ENCODE results near the gene CALHM6.
"Not testable (repeated sequence)": the region's sequence is repeated elsewhere in the genome, so short reads cannot be mapped to it uniquely, and the experiment has no call there.

Gene CALHM6

GRCh38 chr6:116492331-116493067 lies 31.3 kb downstream of the CALHM6 start:
- peak; percentile 88 for DNase-seq (ENCODE audit: low read depth)
- H3K4me3 ChIP-seq (ENCODE audit: low read depth, low read length): no peak overlapping the region
- TF ChIP-seq POLR2A (IDR thresholded peaks at IDR 0.05; ENCODE audit: extremely low read depth, insufficient read length) (no peak), MAX (IDR thresholded peaks at IDR 0.05; ENCODE audit: low read depth, low read length) (no peak), CTCF (IDR thresholded peaks at IDR 0.05; ENCODE audit: low read depth, low read length) (no peak)

- DNase-seq (ENCODE audit: low read depth): not testable (repeated sequence)
Measured at GRCh38 chr6:116495161-116495560, 34.0 kb downstream of the CALHM6 start.

GRCh38 chr6:116497113-116497676 lies 36.0 kb downstream of the CALHM6 start:
- no peak for DNase-seq (ENCODE audit: low read depth)
- no peak for TF ChIP-seq POLR2A (IDR thresholded peaks at IDR 0.05; ENCODE audit: extremely low read depth, insufficient read length)
- no peak for TF ChIP-seq MYC (IDR thresholded peaks at IDR 0.05; ENCODE audit: low read depth, low read length)
- no peak overlapping the region for H3K4me3 ChIP-seq (ENCODE audit: low read depth, low read length)

More at GRCh38 chr6:116495161-116495560, 34.0 kb downstream of the CALHM6 start:
- not testable (repeated sequence) for H3K4me3 ChIP-seq (ENCODE audit: low read depth, low read length)

GRCh38 chr6:116500969-116501433 lies 39.8 kb downstream of the CALHM6 start:
- TF ChIP-seq MAX (IDR thresholded peaks at IDR 0.05; ENCODE audit: low read depth, low read length) (no peak), MYC (IDR thresholded peaks at IDR 0.05; ENCODE audit: low read depth, low read length) (no peak), CTCF (IDR thresholded peaks at IDR 0.05; ENCODE audit: low read depth, low read length) (no peak), POLR2A (IDR thresholded peaks at IDR 0.05; ENCODE audit: extremely low read depth, insufficient read length) (no peak)

GRCh38 chr6:116507324-116507723 lies 46.1 kb downstream of the CALHM6 start:
- no peak for TF ChIP-seq MAX (IDR thresholded peaks at IDR 0.05; ENCODE audit: low read depth, low read length)
- H3K4me3 ChIP-seq (ENCODE audit: low read depth, low read length): no peak overlapping the region
- DNase-seq (ENCODE audit: low read depth): no peak

More at GRCh38 chr6:116500969-116501433, 39.8 kb downstream of the CALHM6 start:
- no peak overlapping the region for H3K4me3 ChIP-seq (ENCODE audit: low read depth, low read length)
- DNase-seq (ENCODE audit: low read depth): no peak

- no peak overlapping the region for H3K4me3 ChIP-seq (ENCODE audit: low read depth, low read length)
- TF ChIP-seq POLR2A (IDR thresholded peaks at IDR 0.05; ENCODE audit: extremely low read depth, insufficient read length) (no peak), MAX (IDR thresholded peaks at IDR 0.05; ENCODE audit: low read depth, low read length) (no peak), CTCF (IDR thresholded peaks at IDR 0.05; ENCODE audit: low read depth, low read length) (no peak), MYC (IDR thresholded peaks at IDR 0.05; ENCODE audit: low read depth, low read length) (no peak)
- DNase-seq (ENCODE audit: low read depth): no peak
Measured at GRCh38 chr6:116508527-116508926, 47.4 kb downstream of the CALHM6 start.

- TF ChIP-seq MYC (IDR thresholded peaks at IDR 0.05; ENCODE audit: low read depth, low read length) (no peak), CTCF (IDR thresholded peaks at IDR 0.05; ENCODE audit: low read depth, low read length) (peak; percentile 18)
- peak; percentile 21 for DNase-seq (ENCODE audit: low read depth)
- no peak within 1 kb of the TSS for H3K4me3 ChIP-seq (ENCODE audit: low read depth, low read length)
Measured at GRCh38 chr6:116511424-116512110, 50.4 kb downstream of the CALHM6 start, which contains the start of gene CALHM5. Gene CALHM5 (plus strand): TSS chr6:116511639. CDS start chr6:116511697, 58 bp downstream.

All from NB4 (cell line).